Umbilical cord (tissue), 2 donors: Measurements from ENCODE around the gene FUT9. TPM values are rescaled to one million over a fixed set of nuclear protein-coding genes. Genes with fewer than 3 reads are reported as not detected.
A peak's percentile ranks its signal among the peaks of the same experiment; 100 is the strongest.
"Not testable (repeated sequence)": the region's sequence is repeated elsewhere in the genome, so short reads cannot be mapped to it uniquely, and the experiment has no call there.

Experiments used
- DNase-seq: peaks from one replicate; pipeline ENCODE4 v3.0.0-alpha.2; 2015; ENCODE audit warnings: low spot score
- total RNA-seq: library from RNA; depleted of rRNA; stranded (reverse); fragments of >200 nt; gene quantifications from one replicate; pipeline ENCODE4 v1.2.3, GENCODE V29; 2014; ENCODE audit warnings: low replicate concordance; ENCODE audit not compliant: insufficient read depth

FUT9 gene
- total RNA-seq, 1 donor from 2014 or later = 27.2 TPM

GRCh38 chr6:96184798-96185197 is 169.0 kb downstream of the FUT9 start:
- no peak for DNase-seq

- no peak for DNase-seq
Observed at GRCh38 chr6:96186094-96186493, 170.3 kb downstream of the FUT9 start.

GRCh38 chr6:96186516-96187195 is 170.9 kb downstream of the FUT9 start:
- no peak for DNase-seq

GRCh38 chr6:96194675-96195074 is 178.9 kb downstream of the FUT9 start:
- DNase-seq = no peak

- DNase-seq = no peak
Observed at GRCh38 chr6:96195272-96195671, 179.5 kb downstream of the FUT9 start.

- no peak for DNase-seq
Observed at GRCh38 chr6:96196633-96197032, 180.9 kb downstream of the FUT9 start.

- DNase-seq = no peak
Observed at GRCh38 chr6:96197241-96197640, 181.5 kb downstream of the FUT9 start.

- no peak for DNase-seq
Observed at GRCh38 chr6:96202571-96202970, 186.8 kb downstream of the FUT9 start.

- no peak for DNase-seq
Observed at GRCh38 chr6:96211341-96211740, 195.6 kb downstream of the FUT9 start.

- no peak for DNase-seq
Observed at GRCh38 chr6:96212066-96212465, 196.3 kb downstream of the FUT9 start.

- no peak for DNase-seq
Observed at GRCh38 chr6:96213784-96214183, 198.0 kb downstream of the FUT9 start.

GRCh38 chr6:96223695-96224094 is 207.9 kb downstream of the FUT9 start:
- DNase-seq = no peak

GRCh38 chr6:96227135-96227534 is 211.4 kb downstream of the FUT9 start:
- no peak for DNase-seq

- no peak for DNase-seq
Observed at GRCh38 chr6:96234444-96234843, 218.7 kb downstream of the FUT9 start.

GRCh38 chr6:96235927-96236326 is 220.2 kb downstream of the FUT9 start:
- no peak for DNase-seq

GRCh38 chr6:96236471-96236870 is 220.7 kb downstream of the FUT9 start:
- DNase-seq = no peak

- DNase-seq = no peak
Observed at GRCh38 chr6:96237638-96238347, 222.0 kb downstream of the FUT9 start.

GRCh38 chr6:96246563-96246962 is 230.8 kb downstream of the FUT9 start:
- DNase-seq = peak; percentile 49

- no peak for DNase-seq
Observed at GRCh38 chr6:96249755-96250154, 234.0 kb downstream of the FUT9 start.

GRCh38 chr6:96257751-96258150 is 242.0 kb downstream of the FUT9 start:
- DNase-seq = no peak

- DNase-seq = not testable (repeated sequence)
Observed at GRCh38 chr6:96260787-96261430, 245.1 kb downstream of the FUT9 start.
